Prostate gland (tissue), 2 donors: ENCODE results near the gene TBX4. TPM values are rescaled to one million over a fixed set of nuclear protein-coding genes. Genes with fewer than 3 reads are reported as not detected.

Experiments
- DNase-seq: peaks from one replicate; pipeline ENCODE4 v3.0.0-alpha.2; 2019; ENCODE audit warnings: low spot score
- H3K27ac ChIP-seq, 2 donors: fragments of 200-600 bp; sonication (generic); 2 replicates each; pipeline ENCODE4 v1.5.1; 2017 to 2019
- H3K27me3 ChIP-seq: fragments of 200-600 bp; sonication (generic); replicated peaks from 2 replicates; pipeline ENCODE4 v1.5.1; 2019; ENCODE audit not compliant: insufficient read depth
- H3K36me3 ChIP-seq, 2 donors: fragments of 200-600 bp; sonication (generic); 1 replicate in 1 of 2; 2 replicates in 1 of 2; pipeline versions ENCODE4 v1.5.1 to v1.8.1; 2017 to 2019
- H3K4me1 ChIP-seq: fragments of 200-600 bp; sonication (generic); replicated peaks from 2 replicates; pipeline ENCODE4 v1.5.1; 2019
- H3K4me3 ChIP-seq, 2 donors: fragments of 200-600 bp; sonication (generic); 2 replicates each; pipeline ENCODE4 v1.5.1; 2017 to 2019
- H3K9me3 ChIP-seq: fragments of 200-600 bp; sonication (generic); 2 replicates; pipeline ENCODE4 v1.5.1; 2017
- CTCF ChIP-seq, 4 experiments: fragments of 200-600 bp in 2 of 4; fragments of 450-650 bp in 2 of 4; sonication (generic) in 2 of 4; IDR thresholded peaks; 1 replicate in 3 of 4; 2 replicates in 1 of 4; pipeline ENCODE4 v1.5.1; 2016 to 2019; ENCODE audit warnings: antibody characterized with exemption in 4 of 4, mild to moderate bottlenecking in 2 of 4, moderate library complexity in 2 of 4
- POLR2A ChIP-seq: fragments of 450-650 bp; IDR thresholded peaks from one replicate; pipeline ENCODE4 v1.6.1; 2016; ENCODE audit warnings: antibody characterized with exemption, mild to moderate bottlenecking
- POLR2AphosphoS5 ChIP-seq: sonication (generic); formaldehyde crosslinking; IDR thresholded peaks from one replicate; pipeline ENCODE4 v1.6.1; 2017; ENCODE audit warnings: antibody characterized with exemption
- WGBS: methylation state at CpG from one replicate; pipeline ENCODE4 v1.1.5; 2018; 5-methylcytosine and 5-hydroxymethylcytosine counted together
- intact Hi-C: fragments of 100-400 bp; cut with DNase I; formaldehyde crosslinking; loops from one replicate; pipeline ENCODE4 v1.14.2; 2022
- total RNA-seq, 2 donors: library from RNA; depleted of rRNA; stranded (reverse); fragments of >200 nt; gene quantifications; one replicate each; pipeline ENCODE4 v1.1.0, GENCODE V29; 2016

The TBX4 gene
- total RNA-seq, 2 donors from 2014 or later: 3.5 to 5.0 TPM

- TF ChIP-seq POLR2AphosphoS5 (no peak), CTCF (IDR thresholded peaks at IDR 0.05) (no peak), POLR2A (no peak)
These were observed 32.0 kb downstream of the TBX4 start for GRCh38 chr17:61484174-61484573.

GRCh38 chr17:61485067-61485775 is 33.0 kb downstream of the TBX4 start:
- 92% methylated on average over 8 of the region's 8 CpGs for WGBS
- intact Hi-C loops: no loop called here
- DNase-seq: no peak

More at GRCh38 chr17:61484174-61484573, 32.0 kb downstream of the TBX4 start:
- H3K4me1 ChIP-seq: no peaks in the 10 kb centered on the region
- no peak overlapping the region for H3K27ac ChIP-seq
- no peak for DNase-seq
- no peaks in the 10 kb centered on the region for H3K27me3 ChIP-seq
- intact Hi-C loops: no loop called here
- H3K4me3 ChIP-seq: no peak overlapping the region
- H3K9me3 ChIP-seq: no peaks in the 10 kb centered on the region
- 90% methylated on average over 5 of the region's 5 CpGs for whole genome bisulfite sequencing
- H3K36me3 ChIP-seq: no peaks in the 10 kb centered on the region

GRCh38 chr17:61486135-61487120 is 34.2 kb downstream of the TBX4 start:
- Histone ChIP-seq H3K27me3 (no peaks in the 10 kb centered on the region), H3K27ac (no peak overlapping the region), H3K4me3 (no peak overlapping the region), H3K36me3 (no peaks in the 10 kb centered on the region), H3K4me1 (no peaks in the 10 kb centered on the region), H3K9me3 (no peaks in the 10 kb centered on the region)
- TF ChIP-seq POLR2AphosphoS5 (no peak), CTCF (IDR thresholded peaks at IDR 0.05) (no peak), POLR2A (no peak)
- intact Hi-C loops: no loop called here
- DNase-seq: no peak
- WGBS: 47% methylated on average over 22 of the region's 22 CpGs

More at GRCh38 chr17:61485067-61485775, 33.0 kb downstream of the TBX4 start:
- H3K4me3 ChIP-seq: no peak overlapping the region
- H3K4me1 ChIP-seq: no peaks in the 10 kb centered on the region
- no peak overlapping the region for H3K27ac ChIP-seq
- no peaks in the 10 kb centered on the region for H3K9me3 ChIP-seq
- TF ChIP-seq CTCF (IDR thresholded peaks at IDR 0.05) (no peak), POLR2AphosphoS5 (no peak), POLR2A (no peak)
- no peaks in the 10 kb centered on the region for H3K36me3 ChIP-seq
- no peaks in the 10 kb centered on the region for H3K27me3 ChIP-seq

- intact Hi-C loops: no loop called here
- no peak for DNase-seq
- 76% methylated on average over 28 of the region's 28 CpGs for WGBS
- no peaks in the 10 kb centered on the region for H3K9me3 ChIP-seq
- H3K27me3 ChIP-seq: no peaks in the 10 kb centered on the region
- no peak for TF ChIP-seq POLR2AphosphoS5
- TF ChIP-seq CTCF (IDR thresholded peaks at IDR 0.05): no peak
- no peak for TF ChIP-seq POLR2A
- no peaks in the 10 kb centered on the region for H3K36me3 ChIP-seq
- H3K4me3 ChIP-seq: no peak overlapping the region
- H3K4me1 ChIP-seq: no peaks in the 10 kb centered on the region
- no peak overlapping the region for H3K27ac ChIP-seq
These were observed 35.2 kb downstream of the TBX4 start for GRCh38 chr17:61487161-61487988.
